RPMI8226 (cell line): ENCODE results near the gene SPRING1.
"Not testable (repeated sequence)": the region's sequence is repeated elsewhere in the genome, so short reads cannot be mapped to it uniquely, and the experiment has no call there.

Source experiments
- DNase-seq: peaks from one replicate; pipeline ENCODE4 v3.0.0-alpha.2; 2015

SPRING1 gene, protein sequence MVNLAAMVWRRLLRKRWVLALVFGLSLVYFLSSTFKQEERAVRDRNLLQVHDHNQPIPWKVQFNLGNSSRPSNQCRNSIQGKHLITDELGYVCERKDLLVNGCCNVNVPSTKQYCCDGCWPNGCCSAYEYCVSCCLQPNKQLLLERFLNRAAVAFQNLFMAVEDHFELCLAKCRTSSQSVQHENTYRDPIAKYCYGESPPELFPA

DNA sequence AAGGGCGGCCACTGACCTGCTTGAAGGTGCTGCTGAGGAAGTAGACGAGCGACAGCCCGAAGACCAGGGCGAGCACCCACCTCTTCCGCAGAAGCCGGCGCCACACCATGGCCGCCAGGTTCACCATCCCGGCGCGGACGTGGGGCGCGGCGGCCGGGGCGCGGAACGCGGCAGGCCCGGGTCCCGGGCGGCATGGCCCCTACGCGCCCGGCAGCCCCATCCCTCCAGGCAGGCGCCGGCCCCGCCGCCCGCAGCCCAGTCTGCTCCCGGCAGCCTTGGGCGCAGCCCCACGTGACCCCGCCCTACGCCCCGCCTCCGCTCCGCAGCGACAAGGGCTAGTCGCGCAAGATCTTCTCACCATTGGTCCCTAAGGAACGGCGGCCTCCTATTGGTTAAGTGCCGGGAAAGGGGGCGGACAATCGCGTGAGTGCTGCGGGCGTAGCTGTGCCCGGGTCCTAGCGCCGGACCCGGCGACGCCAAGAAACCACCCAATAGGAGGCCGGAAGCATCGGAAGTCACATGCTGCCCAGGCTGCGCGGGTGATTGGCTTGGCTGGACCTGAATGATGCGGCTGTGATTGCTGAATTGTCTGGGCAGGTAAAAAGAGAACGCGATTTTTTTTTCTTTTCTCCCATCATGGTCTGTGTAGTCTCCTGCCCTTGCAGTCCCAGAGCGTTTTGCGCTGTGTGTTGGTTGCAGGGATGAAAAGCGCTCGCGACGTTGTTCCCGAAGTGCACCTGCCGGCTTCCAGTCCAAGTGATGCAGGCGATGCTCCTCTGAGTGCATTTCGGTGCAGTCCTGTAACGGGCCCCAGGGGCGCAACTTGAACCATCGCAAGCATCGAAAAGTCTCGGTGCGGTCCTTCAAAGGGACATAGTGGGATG, at the start of gene SPRING1, which contains the start of gene RNFT2:
Gene SPRING1 (minus strand): TSS at position 296 of the 884 bp plus-strand sequence. CDS start 169 bp downstream, at position 127.
Gene RNFT2 (plus strand): TSS at position 542 of the 884 bp plus-strand sequence. CDS start 2,183 bp downstream, outside the sequence.
- peak; percentile 99 for DNase-seq

GRCh38 chr12:116784238-116784612, 46.4 kb upstream of the SPRING1 start:
- DNase-seq, result no peak

GRCh38 chr12:116783525-116784237, 45.8 kb upstream of the SPRING1 start:
- DNase-seq, result no peak

GRCh38 chr12:116780942-116781341, 43.1 kb upstream of the SPRING1 start:
- DNase-seq, result no peak

DNA sequence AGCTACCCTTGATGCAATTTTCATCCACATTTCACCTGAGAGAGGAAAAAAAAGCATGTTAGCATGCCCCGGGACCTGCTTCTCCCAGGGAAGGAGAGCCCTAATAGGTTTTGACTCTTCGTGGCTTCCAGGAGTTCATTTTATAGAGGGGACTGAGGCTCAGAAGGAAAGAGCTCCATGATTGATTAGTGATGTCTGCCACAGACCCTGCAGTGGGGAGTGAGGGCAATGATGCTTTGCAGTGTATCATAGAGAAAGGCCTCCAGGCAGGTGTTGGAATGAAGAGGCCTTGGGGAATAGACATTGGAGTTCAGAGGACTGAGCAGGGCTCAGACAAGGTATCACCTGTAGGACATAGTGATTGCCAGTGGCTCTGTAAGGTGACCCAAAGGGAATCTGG, 41.7 kb upstream of the SPRING1 start:
- no peak for DNase-seq

GRCh38 chr12:116777245-116777644, 39.4 kb upstream of the SPRING1 start:
- DNase-seq, result no peak

GRCh38 chr12:116774020-116774419, 36.2 kb upstream of the SPRING1 start:
- DNase-seq, result no peak

DNA sequence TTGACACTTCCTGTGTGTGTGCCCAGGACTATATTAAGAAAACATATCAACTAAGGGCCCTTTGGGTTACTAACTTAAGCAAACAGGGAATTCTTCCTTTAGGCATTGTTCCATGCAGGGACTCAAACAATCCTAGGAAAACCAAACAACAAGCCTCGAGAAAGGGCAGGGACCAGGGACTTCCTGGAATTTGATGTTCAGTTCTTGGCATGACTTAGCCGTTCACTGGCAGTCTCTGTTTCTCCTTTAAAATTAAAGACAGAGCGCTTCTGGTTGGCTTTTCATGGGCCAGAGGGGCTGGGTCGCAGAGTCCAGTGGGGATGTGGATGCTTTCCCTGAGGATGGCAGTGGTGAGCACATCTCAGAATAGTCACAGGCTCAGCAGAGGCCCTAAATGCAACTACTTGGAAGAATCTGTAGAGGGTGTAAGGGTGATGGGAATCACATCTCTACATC, 35.4 kb upstream of the SPRING1 start:
- peak; percentile 15 for DNase-seq

DNA sequence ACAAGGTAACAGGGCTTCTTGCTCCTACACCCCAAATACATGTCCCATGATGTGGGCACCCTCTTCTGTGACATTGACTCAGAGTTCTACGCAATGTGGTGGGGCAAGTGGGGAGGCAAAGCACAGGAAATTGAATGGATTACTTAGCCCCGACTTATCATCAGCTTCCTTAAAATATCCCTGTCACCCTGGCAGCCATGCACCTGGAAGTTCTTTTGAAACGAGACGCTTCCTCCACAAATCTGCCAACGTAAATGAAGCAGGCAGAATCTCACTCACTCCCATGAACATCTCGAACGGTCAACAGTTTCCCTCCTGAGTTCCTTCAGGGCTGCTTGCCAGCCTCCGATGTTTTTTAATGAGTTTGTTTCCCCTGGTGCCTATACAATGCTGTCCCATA, 33.8 kb upstream of the SPRING1 start:
- no peak for DNase-seq

- no peak for DNase-seq
These were observed 28.9 kb upstream of the SPRING1 start for GRCh38 chr12:116766746-116767145.

- no peak for DNase-seq
These were observed 28.4 kb upstream of the SPRING1 start for GRCh38 chr12:116766285-116766684.

GRCh38 chr12:116765271-116765670, 27.4 kb upstream of the SPRING1 start:
- DNase-seq, result no peak

DNA sequence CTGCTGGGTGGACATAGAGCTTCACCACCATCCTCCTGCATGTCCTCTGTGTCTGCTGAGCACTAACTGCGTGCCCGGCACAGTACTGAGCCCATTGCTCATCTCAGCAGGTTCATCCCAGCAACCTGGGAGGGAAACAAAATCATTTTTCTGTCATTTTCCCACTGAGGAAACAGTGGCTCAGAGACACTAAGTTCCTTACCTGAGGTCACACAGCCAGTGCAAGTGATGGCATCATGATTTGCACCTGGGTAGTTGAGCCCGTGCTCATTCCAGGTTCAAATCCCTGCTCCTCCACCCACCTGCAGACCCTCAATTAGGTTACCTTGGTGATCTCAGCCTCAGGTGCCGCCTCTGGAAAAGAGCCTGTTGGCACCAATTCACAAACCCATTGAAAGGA, 23.6 kb upstream of the SPRING1 start:
- DNase-seq, result no peak

DNA sequence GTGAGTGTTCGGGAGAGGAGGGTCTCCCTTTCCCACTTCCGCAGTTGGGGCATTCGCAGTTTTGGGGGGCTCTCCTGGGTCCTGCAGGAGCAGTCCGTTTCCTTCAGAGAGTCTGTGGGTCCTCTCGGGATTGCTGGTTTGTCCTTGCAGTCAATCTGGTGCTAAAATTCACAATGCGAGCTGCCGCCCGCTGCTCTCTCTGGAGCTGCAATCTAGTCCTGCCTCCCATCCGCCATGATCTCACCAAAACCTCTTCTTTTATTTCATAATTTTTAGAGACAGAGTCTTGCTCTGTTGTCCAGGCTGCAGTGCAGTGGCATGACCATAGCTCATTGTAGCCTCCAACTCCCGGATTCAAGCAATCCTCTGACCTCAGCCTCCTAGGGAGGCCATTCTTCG, 22.8 kb upstream of the SPRING1 start:
- DNase-seq, result no peak

GRCh38 chr12:116759783-116760621, 22.1 kb upstream of the SPRING1 start:
- DNase-seq, result no peak

DNA sequence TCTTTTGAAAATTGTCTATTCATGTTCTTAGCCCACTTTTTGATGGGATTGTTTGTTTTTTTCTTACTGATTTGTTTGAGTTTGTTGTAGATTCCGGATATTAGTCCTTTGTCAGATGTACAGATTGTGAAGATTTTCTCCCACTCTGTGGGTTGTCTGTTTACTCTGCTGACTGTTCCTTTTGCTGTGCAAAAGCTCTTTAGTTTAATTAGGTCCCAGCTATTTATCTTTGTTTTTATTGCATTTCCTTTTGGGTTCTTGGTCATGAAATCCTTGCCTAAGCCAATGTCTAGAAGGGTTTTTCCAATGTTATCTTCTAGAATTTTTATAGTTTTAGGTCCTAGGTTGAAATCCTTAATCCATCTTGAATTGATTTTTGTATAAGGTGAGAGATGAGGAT, 16.9 kb upstream of the SPRING1 start:
- not testable (repeated sequence) for DNase-seq

DNA sequence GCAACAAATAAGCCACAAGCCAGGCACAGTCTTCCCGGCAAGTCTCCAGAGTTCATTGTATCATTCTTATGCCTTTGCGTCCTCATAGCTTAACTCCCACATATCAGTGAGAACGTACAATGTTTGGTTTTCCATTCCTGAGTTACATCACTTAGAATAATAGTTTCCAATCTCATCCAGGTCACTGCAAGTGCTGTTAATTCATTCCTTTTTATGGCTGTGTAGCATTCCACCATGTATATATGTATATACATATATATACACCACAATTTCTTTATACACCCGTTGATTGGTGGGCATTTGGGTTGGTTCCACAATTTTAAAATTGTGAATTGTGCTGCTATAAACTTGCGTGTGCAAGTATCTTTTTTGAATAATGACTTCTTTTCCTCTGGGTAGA, 16.2 kb upstream of the SPRING1 start:
- not testable (repeated sequence) for DNase-seq

- DNase-seq, result no peak
These were observed 12.4 kb upstream of the SPRING1 start for GRCh38 chr12:116750298-116750697.

DNA sequence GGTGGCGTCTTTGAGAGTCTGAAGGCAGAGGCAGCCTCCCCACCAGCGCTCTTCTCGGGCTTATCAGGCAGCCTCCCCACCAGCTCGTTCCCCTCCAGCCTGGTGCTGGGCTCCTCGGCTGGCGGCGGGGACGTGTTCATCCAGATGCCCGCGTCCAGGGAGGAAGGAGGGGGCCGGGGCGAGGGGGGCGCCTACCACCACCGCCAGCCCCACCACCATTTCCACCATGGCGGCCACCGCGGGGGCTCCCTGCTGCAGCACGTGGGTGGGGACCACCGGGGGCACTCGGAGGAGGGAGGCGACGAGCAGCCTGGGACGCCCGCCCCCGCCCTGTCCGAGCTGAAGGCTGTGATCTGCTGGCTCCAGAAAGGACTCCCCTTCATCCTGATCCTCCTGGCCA, 12.0 kb upstream of the SPRING1 start:
- no peak for DNase-seq

DNA sequence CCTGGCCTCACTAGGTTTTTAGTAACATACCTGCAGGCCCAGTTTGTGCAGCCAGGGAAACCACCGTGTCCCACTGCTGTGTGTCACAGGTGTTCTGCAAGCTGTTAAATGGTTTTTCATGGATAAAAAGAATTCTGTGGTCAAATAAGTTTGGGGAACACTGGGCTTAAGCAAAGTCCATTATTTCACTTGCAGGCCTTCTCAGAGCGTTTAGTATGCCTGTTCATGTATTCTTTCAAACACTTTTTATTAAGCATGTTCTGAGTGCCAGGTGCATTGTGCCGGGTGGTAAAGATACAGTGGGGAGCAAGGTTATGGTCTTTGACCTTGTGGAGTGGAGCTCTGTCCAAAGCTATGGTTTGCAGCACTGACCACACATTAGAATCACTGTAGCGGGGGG, 7.7 kb upstream of the SPRING1 start:
- no peak for DNase-seq

- no peak for DNase-seq
These were observed 6.9 kb upstream of the SPRING1 start for GRCh38 chr12:116744766-116745165.

GRCh38 chr12:116742787-116743186, 4.9 kb upstream of the SPRING1 start:
- DNase-seq, result not testable (repeated sequence)
